HG03439 (cell line): ENCODE data around the gene P4HA2.

Experiments used
- ATAC-seq: cut with Tn5 transposase; IDR thresholded peaks from one replicate; pipeline ENCODE4 v1.9.1; 2021; ENCODE audit warnings: mild to moderate bottlenecking, moderate library complexity; ENCODE audit not compliant: unreplicated experiment

Gene P4HA2

GRCh38 chr5:132227485-132228240 lies at the start of gene P4HA2:
Gene P4HA2, minus strand, starts transcription at chr5:132227853. Its CDS starts 9,227 bp downstream, at chr5:132218626.
- ATAC-seq = peak; percentile 87

GRCh38 chr5:132277256-132277655 lies 49.6 kb upstream of the P4HA2 start:
- ATAC-seq = no peak

GRCh38 chr5:132275367-132276220 lies 47.9 kb upstream of the P4HA2 start:
- no peak for ATAC-seq

GRCh38 chr5:132274050-132274792 lies 46.6 kb upstream of the P4HA2 start:
- no peak for ATAC-seq

- no peak for ATAC-seq
These were observed 46.0 kb upstream of the P4HA2 start for GRCh38 chr5:132273631-132274030.

- no peak for ATAC-seq
These were observed 44.9 kb upstream of the P4HA2 start for GRCh38 chr5:132272311-132273210.

- no peak for ATAC-seq
These were observed 43.9 kb upstream of the P4HA2 start for GRCh38 chr5:132271251-132272246.

GRCh38 chr5:132270706-132271105 lies 43.1 kb upstream of the P4HA2 start:
- no peak for ATAC-seq

- ATAC-seq = no peak
These were observed 42.6 kb upstream of the P4HA2 start for GRCh38 chr5:132270335-132270665.

GRCh38 chr5:132269635-132270334 lies 42.1 kb upstream of the P4HA2 start:
- no peak for ATAC-seq

GRCh38 chr5:132268769-132269551 lies 41.3 kb upstream of the P4HA2 start:
- ATAC-seq = peak; percentile 67

- peak; percentile 11 for ATAC-seq
These were observed 40.5 kb upstream of the P4HA2 start for GRCh38 chr5:132267931-132268768.

GRCh38 chr5:132267166-132267739 lies 39.6 kb upstream of the P4HA2 start:
- no peak for ATAC-seq

- ATAC-seq = no peak
These were observed 39.1 kb upstream of the P4HA2 start for GRCh38 chr5:132266836-132267160.

- ATAC-seq = no peak
These were observed 38.6 kb upstream of the P4HA2 start for GRCh38 chr5:132266031-132266835.
